Activated CD4-positive, alpha-beta T cell treated with anti-CD3 and anti-CD28 coated beads, Interleukin-2, Interleukin-4, amounts not matched to agents 100 ng/mL and 50 ng/mL, durations not matched to agents 16 hours and 8 hours (primary cell): ENCODE measurements around the gene SMIM3.
A peak's percentile ranks its signal among the peaks of the same experiment; 100 is the strongest.
"Not testable (repeated sequence)": the region's sequence is repeated elsewhere in the genome, so short reads cannot be mapped to it uniquely, and the experiment has no call there.

ENCODE experiments used
- DNase-seq: peaks from one replicate; pipeline ENCODE4 v3.0.0-alpha.2; 2020; ENCODE audit warnings: low spot score

SMIM3 gene

GRCh38 chr5:150794927-150795326, 16.4 kb downstream of the SMIM3 start:
- DNase-seq: no peak

DNA sequence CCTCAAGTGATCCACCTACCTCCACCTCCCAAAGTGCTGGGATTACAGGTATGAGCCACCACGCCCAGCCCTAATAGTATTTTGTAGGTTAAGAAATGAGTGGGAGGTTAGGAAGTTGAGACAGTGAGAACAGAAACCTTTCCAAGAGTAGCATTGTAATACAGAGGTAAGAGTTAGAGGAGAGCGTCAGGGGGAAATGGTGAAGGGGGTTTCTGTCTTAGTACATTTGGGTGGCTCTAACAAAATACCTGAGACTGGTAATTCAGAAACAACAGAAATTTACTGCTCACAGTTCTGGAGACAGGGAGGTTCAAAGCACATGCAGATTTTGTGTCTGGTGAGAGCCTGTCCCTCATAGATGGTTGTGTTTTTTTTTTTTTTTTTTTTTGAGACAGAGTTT, 18.8 kb downstream of the SMIM3 start:
- no peak for DNase-seq

DNA sequence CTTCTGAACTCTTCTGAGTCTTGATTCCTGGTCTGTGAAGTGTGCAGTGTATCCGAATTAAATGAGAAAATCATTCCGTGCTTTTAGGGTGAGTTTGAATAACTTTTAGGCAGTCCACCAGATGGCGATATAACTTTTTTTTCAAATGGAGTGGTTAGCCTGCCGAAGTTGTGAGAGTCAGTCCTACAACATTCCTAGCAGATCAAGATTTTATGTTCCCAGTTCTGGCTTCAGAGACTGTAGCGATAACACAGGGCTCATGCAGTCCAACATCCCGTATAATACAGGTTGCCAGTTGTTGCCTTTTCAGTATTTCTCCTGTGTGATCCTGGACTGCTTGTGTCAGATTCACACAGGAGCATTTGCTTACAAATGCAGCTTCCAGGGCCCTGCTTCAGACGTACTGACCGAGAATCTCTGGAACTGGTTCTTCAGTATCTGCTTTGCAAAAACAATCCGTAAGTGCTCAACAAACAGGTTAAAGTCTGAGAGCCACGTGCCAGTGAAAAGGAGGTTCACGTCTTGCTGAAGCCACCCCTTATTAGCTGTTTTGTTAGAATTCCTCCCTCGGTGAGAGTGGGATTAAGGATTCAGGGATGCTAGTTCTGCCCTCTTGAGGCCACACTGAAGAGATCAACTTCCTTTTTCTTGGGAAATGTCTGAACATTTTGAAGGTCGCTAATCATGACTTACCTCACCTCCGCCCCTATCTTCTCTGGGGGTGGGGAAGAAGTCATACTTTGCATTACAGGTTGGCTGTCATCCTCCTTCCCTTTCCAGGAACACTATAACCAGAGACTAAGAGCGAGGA, 22.8 kb downstream of the SMIM3 start:
- DNase-seq: peak; percentile 38

- no peak for DNase-seq
Observed at GRCh38 chr5:150804388-150804787, 25.8 kb downstream of the SMIM3 start.

DNA sequence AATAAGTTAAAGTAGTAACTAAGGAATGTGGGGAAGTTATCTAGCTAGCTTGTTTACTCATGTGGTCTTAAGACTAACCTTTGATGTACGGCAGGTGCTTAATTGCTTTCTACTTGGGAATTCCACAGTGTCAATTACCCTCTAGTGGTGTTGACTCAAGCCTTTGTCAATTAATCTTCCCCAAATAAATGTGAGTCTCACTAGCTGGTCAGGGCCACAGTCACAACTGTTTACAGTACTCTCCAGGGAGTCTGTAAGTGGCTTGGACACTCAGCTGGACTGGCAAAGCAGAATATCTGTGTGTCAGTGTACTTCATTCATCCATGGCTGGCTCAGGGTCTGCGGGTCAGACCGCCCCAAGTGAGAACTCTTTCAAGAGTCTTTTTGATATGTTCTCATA, 30.8 kb downstream of the SMIM3 start:
- no peak for DNase-seq

- no peak for DNase-seq
Observed at GRCh38 chr5:150815010-150815409, 36.5 kb downstream of the SMIM3 start.

GRCh38 chr5:150816946-150817345, 38.4 kb downstream of the SMIM3 start:
- no peak for DNase-seq

DNA sequence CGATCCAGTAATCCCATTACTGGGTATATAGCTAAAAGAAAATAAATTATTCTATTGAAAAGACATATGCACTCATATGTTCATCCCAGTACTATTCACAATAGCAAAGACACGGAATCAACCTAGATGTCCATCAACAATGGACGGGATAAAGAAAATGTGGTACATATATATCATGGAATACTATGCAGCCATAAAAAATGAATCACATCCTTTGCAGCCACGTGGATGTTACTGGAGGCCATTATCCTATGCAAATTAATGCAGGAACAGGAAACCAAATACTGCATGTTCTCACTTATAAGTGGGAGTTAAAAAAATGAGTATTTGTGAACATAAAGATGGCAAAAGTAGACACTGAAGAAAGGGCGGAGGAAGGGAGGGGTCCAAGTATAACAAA, 51.2 kb downstream of the SMIM3 start:
- no peak for DNase-seq

GRCh38 chr5:150831821-150832220, 53.3 kb downstream of the SMIM3 start:
- DNase-seq: not testable (repeated sequence)

DNA sequence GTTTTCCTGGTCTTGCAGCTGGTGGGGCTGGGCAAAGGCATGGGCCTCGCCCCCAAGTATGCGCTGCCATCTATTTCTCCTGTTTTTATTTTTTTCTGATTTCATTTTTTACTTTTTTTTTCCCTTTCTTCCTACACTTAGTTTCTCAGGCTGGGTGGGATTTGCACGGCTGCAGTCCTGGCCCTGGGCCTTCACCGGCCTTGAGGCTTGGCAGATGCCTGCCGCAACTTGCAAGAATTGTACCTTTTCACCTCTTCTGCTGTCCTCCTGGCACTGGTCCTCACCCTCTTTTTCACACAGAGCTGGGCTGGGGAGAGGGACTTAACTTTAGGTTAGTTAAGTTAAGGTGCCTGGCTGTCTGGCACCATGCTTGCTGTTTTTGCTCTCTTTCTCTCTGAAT, 57.5 kb downstream of the SMIM3 start:
- DNase-seq: no peak

- DNase-seq: no peak
Observed at GRCh38 chr5:150836703-150837102, 58.1 kb downstream of the SMIM3 start.

- not testable (repeated sequence) for DNase-seq
Observed at GRCh38 chr5:150845185-150845859, 66.8 kb downstream of the SMIM3 start.

DNA sequence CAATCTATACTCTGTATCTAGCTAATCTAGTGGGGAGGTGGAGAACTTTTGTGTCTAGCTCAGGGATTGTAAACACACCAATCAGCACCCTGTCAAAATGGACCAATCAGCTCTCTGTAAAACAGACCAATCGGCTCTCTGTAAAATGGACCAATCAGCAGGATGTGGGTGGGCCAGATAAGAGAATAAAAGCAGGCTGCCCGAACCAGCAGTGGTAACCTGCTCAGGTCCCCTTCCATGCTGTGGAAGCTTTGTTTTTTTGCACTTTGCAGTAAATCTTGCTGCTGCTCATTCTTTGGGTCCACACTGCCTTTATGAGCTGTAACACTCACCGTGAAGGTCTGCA, 67.7 kb downstream of the SMIM3 start, which contains the start of gene IRGM:
TSS of gene IRGM (plus strand) at position 214 of the 346 bp plus-strand sequence. CDS start 1,603 bp downstream, outside the sequence.
- DNase-seq: not testable (repeated sequence)
